D721Med (cell line): ENCODE measurements around the gene SFSWAP.

ENCODE experiments used
- DNase-seq: peaks from one replicate; pipeline ENCODE4 v3.0.0; 2011; ENCODE audit warnings: low spot score; ENCODE audit not compliant: insufficient read length
- FAIRE-seq: peaks from 2 replicates; lab custom pipeline; 2011; peaks lifted over from hg19 to GRCh38; lab: Jason Lieb, UNC
- CTCF ChIP-seq: IDR thresholded peaks from 2 replicates; pipeline ENCODE4 v1.5.1; 2012; ENCODE audit warnings: mild to moderate bottlenecking, control low read depth; ENCODE audit not compliant: insufficient read depth; ENCODE audit errors: missing control alignments

SFSWAP gene

DNA sequence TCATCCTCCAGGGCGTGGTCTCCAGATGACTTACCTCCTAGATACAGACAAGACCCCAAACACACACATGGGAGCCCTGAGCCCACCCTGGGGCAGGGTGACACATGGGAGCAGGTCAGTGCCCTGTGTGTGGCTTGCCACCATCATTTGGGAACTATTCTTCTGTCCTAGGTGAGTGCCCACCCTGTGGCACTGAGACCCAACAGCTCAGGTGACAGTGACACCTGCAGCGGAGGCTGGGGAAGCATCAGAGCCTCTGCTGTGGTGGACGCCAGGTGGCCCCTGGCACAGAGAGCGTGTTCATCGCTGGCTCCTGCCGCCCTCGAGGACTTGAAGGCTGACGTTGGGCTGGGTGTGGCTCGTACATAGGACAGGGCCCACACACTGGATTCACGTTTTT is 23.0 kb downstream of the SFSWAP start:
- FAIRE-seq (no peak), DNase-seq (no peak)
- no peak for TF ChIP-seq CTCF

GRCh38 chr12:131734336-131735152 is 23.7 kb downstream of the SFSWAP start:
- no peak for TF ChIP-seq CTCF
- FAIRE-seq (no peak), DNase-seq (no peak)

DNA sequence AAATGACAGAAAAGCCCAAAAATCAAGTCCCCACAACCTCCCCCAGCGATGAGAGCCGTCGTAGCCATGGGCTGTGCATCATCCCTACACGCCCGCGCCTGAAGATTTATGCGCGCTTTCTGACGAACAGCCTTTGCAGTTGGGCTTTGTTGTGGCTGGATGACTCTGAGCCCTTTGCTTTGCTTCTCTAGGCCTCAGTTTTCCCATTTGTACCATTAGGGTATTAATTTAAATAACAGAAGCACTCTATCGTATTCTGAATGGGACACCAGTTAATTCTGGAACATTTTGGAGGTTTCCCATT is 24.2 kb downstream of the SFSWAP start:
- TF ChIP-seq CTCF: no peak
- no peak for FAIRE-seq
- no peak for DNase-seq

- FAIRE-seq: no peak
- no peak for DNase-seq
- TF ChIP-seq CTCF: no peak
These were observed 24.9 kb downstream of the SFSWAP start for GRCh38 chr12:131735476-131736445.

- no peak for FAIRE-seq
- no peak for DNase-seq
- no peak for TF ChIP-seq CTCF
These were observed 25.7 kb downstream of the SFSWAP start for GRCh38 chr12:131736446-131737149.

GRCh38 chr12:131737150-131737827 is 26.4 kb downstream of the SFSWAP start:
- DNase-seq (peak; percentile 51), FAIRE-seq (no peak)
- TF ChIP-seq CTCF: no peak
